Measurements from ENCODE around the gene NR6A1.

NR6A1 gene

DNA sequence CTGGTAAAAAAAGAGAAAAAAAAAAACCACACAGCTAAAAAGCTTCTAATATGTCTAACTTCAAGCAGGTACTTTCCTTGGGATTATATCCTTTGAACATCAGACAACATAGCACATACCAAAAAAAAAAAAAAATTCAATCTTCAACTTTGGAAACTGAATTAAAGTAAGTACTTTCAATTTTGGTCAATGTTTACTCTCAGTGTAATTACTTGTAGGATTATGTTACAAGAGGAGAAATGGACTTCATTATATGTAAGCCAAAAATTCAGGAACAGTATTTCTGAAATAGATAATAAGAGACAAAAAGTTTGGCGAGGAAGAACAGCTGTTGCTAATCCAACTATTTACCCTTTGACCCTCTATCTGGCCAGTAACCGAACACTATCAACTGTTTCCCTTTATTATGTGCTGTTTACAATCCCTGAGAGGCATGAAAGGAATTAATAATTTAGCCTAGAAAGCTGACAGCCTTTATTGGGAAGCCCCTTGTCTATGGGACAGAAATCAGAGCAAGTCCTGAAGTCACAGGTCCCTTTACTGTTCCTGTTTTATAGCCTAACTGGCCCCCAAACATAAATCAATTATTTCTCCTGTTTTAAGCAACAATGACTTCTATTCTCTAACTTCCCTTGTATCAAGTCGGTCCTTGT, 46.6 kb downstream of the NR6A1 start:
- H3K36me3 ChIP-seq (ENCODE audit: insufficient read depth), result no peaks in the 10 kb centered on the region
- H4K20me1 ChIP-seq (ENCODE audit: insufficient read depth), result no peaks in the 10 kb centered on the region
- no peak overlapping the region for H2AFZ ChIP-seq (ENCODE audit: low read depth)
- TF ChIP-seq, protein P1, sequence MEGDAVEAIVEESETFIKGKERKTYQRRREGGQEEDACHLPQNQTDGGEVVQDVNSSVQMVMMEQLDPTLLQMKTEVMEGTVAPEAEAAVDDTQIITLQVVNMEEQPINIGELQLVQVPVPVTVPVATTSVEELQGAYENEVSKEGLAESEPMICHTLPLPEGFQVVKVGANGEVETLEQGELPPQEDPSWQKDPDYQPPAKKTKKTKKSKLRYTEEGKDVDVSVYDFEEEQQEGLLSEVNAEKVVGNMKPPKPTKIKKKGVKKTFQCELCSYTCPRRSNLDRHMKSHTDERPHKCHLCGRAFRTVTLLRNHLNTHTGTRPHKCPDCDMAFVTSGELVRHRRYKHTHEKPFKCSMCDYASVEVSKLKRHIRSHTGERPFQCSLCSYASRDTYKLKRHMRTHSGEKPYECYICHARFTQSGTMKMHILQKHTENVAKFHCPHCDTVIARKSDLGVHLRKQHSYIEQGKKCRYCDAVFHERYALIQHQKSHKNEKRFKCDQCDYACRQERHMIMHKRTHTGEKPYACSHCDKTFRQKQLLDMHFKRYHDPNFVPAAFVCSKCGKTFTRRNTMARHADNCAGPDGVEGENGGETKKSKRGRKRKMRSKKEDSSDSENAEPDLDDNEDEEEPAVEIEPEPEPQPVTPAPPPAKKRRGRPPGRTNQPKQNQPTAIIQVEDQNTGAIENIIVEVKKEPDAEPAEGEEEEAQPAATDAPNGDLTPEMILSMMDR (conservative IDR thresholded peaks at IDR 0.05; ENCODE audit: low read depth, low read length), result no peak
- no peak overlapping the region for H3K27ac ChIP-seq
- no peak overlapping the region for H3K9ac ChIP-seq
- H3K79me2 ChIP-seq (ENCODE audit: insufficient read depth, low read depth), result no peaks in the 10 kb centered on the region
- H3K4me3 ChIP-seq (IDR thresholded peaks at IDR 0.05; ENCODE audit: insufficient read depth, low read depth, low read length), result no peak overlapping the region
- H3K4me2 ChIP-seq, result no peak overlapping the region
- H3K27me3 ChIP-seq (ENCODE audit: insufficient read depth, low read depth), result no peaks in the 10 kb centered on the region
- H3K4me1 ChIP-seq (ENCODE audit: low read depth, poor library complexity, severe bottlenecking), result peaks cover 6% of the 10 kb centered on the region

DNA sequence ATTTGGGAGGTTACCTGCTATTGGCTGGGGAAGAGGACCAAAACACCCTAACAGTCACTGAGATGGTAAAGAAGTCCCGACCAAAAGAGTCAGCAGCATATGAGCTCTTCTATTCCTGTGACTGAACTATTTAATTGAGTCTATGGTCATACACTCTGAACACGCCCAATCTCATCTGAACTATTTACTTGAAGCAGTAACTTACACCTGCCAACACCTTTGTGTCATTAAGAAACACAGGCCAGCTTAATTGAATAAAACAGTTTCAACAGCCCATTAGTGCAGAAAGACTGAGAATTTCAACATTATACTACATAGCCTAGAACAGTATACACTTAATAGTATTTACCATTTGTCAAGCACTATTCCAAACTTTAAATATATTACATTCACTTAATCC, 47.8 kb downstream of the NR6A1 start:
- H3K4me2 ChIP-seq, result no peak overlapping the region
- no peaks in the 10 kb centered on the region for H3K36me3 ChIP-seq (ENCODE audit: insufficient read depth)
- no peak overlapping the region for H3K9ac ChIP-seq
- no peak overlapping the region for H2AFZ ChIP-seq (ENCODE audit: low read depth)
- no peak overlapping the region for H3K27ac ChIP-seq
- no peaks in the 10 kb centered on the region for H4K20me1 ChIP-seq (ENCODE audit: insufficient read depth)
- peaks cover 6% of the 10 kb centered on the region for H3K4me1 ChIP-seq (ENCODE audit: low read depth, poor library complexity, severe bottlenecking)
- H3K27me3 ChIP-seq (ENCODE audit: insufficient read depth, low read depth), result no peaks in the 10 kb centered on the region
- TF ChIP-seq, protein P1 (conservative IDR thresholded peaks at IDR 0.05; ENCODE audit: low read depth, low read length), result no peak
- H3K79me2 ChIP-seq (ENCODE audit: insufficient read depth, low read depth), result no peaks in the 10 kb centered on the region
- H3K4me3 ChIP-seq (IDR thresholded peaks at IDR 0.05; ENCODE audit: insufficient read depth, low read depth, low read length), result no peak overlapping the region

DNA sequence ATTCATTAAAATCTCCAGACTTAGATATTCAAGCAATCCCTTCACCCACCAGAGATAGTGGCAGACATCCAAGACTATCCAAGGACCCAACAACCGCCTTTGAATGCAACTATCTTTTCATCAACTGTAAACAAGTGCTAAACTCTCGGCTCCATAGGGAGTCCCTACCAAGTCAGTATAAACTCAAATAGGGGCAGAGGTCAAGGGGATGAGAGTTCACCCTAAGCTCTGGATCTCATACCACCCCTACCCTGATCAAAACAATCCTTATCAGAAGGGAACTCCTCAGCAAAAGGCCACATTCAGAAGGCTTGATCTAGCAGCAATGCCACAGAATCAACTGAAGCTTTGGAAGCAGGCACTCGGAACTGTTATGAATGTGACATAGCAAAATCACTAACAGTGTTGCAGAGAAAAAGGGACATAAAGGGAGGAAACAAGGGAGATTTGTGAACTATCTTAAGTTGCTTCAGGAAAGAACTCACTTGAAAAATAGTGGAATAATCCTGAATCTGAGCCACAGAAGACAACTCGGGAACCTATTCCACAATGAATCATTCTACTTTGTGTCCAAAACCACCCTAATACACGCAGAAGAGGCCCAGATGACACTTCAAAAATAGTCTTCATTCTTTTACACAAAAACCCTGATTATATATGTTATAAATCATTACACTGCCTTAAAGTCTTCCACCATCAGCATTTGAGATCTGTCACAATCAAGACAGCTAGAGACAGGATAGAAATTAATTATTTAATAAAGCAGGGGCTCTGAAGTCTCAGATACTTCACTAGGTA, 49.8 kb downstream of the NR6A1 start:
- Histone ChIP-seq H3K4me1 (ENCODE audit: low read depth, poor library complexity, severe bottlenecking) (peaks cover 6% of the 10 kb centered on the region), H3K4me3 (IDR thresholded peaks at IDR 0.05; ENCODE audit: insufficient read depth, low read depth, low read length) (no peak overlapping the region), H4K20me1 (ENCODE audit: insufficient read depth) (no peaks in the 10 kb centered on the region), H3K4me2 (no peak overlapping the region), H3K79me2 (ENCODE audit: insufficient read depth, low read depth) (no peaks in the 10 kb centered on the region), H3K9ac (no peak overlapping the region), H2AFZ (ENCODE audit: low read depth) (no peak overlapping the region), H3K27me3 (ENCODE audit: insufficient read depth, low read depth) (no peaks in the 10 kb centered on the region), H3K36me3 (ENCODE audit: insufficient read depth) (no peaks in the 10 kb centered on the region), H3K27ac (no peak overlapping the region)
- TF ChIP-seq, protein P1 (conservative IDR thresholded peaks at IDR 0.05; ENCODE audit: low read depth, low read length), result no peak

DNA sequence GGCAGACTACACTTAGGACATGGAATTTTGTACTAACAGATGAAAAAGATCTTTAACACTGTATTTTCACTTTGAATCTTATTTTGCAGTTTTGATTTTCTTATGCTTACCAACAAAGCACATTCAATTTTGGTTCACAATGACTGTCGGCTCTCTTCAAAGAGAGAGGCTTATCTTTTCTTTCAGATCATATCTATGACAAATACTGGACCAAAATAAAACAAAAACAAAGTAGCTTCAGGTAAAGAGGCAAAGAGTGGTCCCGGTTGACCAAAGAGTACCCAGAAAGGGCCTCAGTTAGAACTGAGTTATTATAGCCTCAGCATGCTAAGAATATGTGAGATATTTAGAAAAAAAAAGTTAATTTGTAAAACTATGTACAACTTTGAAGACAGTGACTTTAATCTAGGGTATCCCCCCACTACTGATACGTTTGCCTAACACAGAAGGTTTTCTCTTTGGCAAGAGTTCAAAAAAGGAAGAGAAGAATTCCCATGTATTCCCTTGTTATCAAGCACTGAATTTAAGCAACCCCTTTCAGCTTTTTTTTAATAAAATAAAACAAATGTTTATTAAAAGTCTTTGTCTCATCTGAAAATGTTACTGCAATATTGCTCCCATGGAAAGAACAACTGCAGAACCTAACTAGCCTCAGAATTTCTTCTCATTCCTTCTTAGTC, 50.5 kb downstream of the NR6A1 start:
- Histone ChIP-seq H3K27me3 (ENCODE audit: insufficient read depth, low read depth) (no peaks in the 10 kb centered on the region), H3K4me1 (ENCODE audit: low read depth, poor library complexity, severe bottlenecking) (peaks cover 6% of the 10 kb centered on the region), H3K27ac (no peak overlapping the region), H3K36me3 (ENCODE audit: insufficient read depth) (no peaks in the 10 kb centered on the region), H2AFZ (ENCODE audit: low read depth) (no peak overlapping the region), H3K9ac (no peak overlapping the region), H3K4me2 (no peak overlapping the region), H3K4me3 (IDR thresholded peaks at IDR 0.05; ENCODE audit: insufficient read depth, low read depth, low read length) (no peak overlapping the region), H4K20me1 (ENCODE audit: insufficient read depth) (no peaks in the 10 kb centered on the region), H3K79me2 (ENCODE audit: insufficient read depth, low read depth) (no peaks in the 10 kb centered on the region)
- TF ChIP-seq, protein P1 (conservative IDR thresholded peaks at IDR 0.05; ENCODE audit: low read depth, low read length), result no peak

Measured in KMS-11 (cell line).